Measurements from ENCODE around the gene TOMT.
"Not testable (repeated sequence)": the region's sequence is repeated elsewhere in the genome, so short reads cannot be mapped to it uniquely, and the experiment has no call there.

The TOMT gene

GRCh38 chr11:72127923-72128322, 22.2 kb downstream of the TOMT start:
- no peak for DNase-seq (ENCODE audit: low spot score)

GRCh38 chr11:72129381-72129780, 23.7 kb downstream of the TOMT start:
- DNase-seq (ENCODE audit: low spot score) = no peak

GRCh38 chr11:72132646-72133045, 26.9 kb downstream of the TOMT start:
- no peak for DNase-seq (ENCODE audit: low spot score)

GRCh38 chr11:72135473-72135872, 29.7 kb downstream of the TOMT start, which contains the start of gene FOLR3:
FOLR3 (plus strand) TSS chr11:72135725; CDS start chr11:72135953, 228 bp downstream.
- not testable (repeated sequence) for DNase-seq (ENCODE audit: low spot score)

- DNase-seq (ENCODE audit: low spot score) = no peak
Observed at GRCh38 chr11:72135891-72136683, 30.4 kb downstream of the TOMT start.

- no peak for DNase-seq (ENCODE audit: low spot score)
Observed at GRCh38 chr11:72136684-72137262, 31.0 kb downstream of the TOMT start.

- DNase-seq (ENCODE audit: low spot score) = no peak
Observed at GRCh38 chr11:72138821-72139390, 33.2 kb downstream of the TOMT start.

- DNase-seq (ENCODE audit: low spot score) = no peak
Observed at GRCh38 chr11:72139500-72139899, 33.8 kb downstream of the TOMT start.

GRCh38 chr11:72140661-72141060, 34.9 kb downstream of the TOMT start:
- no peak for DNase-seq (ENCODE audit: low spot score)

- no peak for DNase-seq (ENCODE audit: low spot score)
Observed at GRCh38 chr11:72141066-72141465, 35.3 kb downstream of the TOMT start.

GRCh38 chr11:72142086-72142485, 36.4 kb downstream of the TOMT start:
- not testable (repeated sequence) for DNase-seq (ENCODE audit: low spot score)

- not testable (repeated sequence) for DNase-seq (ENCODE audit: low spot score)
Observed at GRCh38 chr11:72142543-72142942, 36.8 kb downstream of the TOMT start.

GRCh38 chr11:72144807-72145565, 39.3 kb downstream of the TOMT start:
- DNase-seq (ENCODE audit: low spot score) = no peak

GRCh38 chr11:72146625-72147024, 40.9 kb downstream of the TOMT start:
- DNase-seq (ENCODE audit: low spot score) = no peak

GRCh38 chr11:72150882-72151281, 45.2 kb downstream of the TOMT start:
- DNase-seq (ENCODE audit: low spot score) = no peak

- not testable (repeated sequence) for DNase-seq (ENCODE audit: low spot score)
Observed at GRCh38 chr11:72153874-72154273, 48.1 kb downstream of the TOMT start.

- no peak for DNase-seq (ENCODE audit: low spot score)
Observed at GRCh38 chr11:72154816-72155215, 49.1 kb downstream of the TOMT start.

GRCh38 chr11:72155751-72156150, 50.0 kb downstream of the TOMT start:
- no peak for DNase-seq (ENCODE audit: low spot score)

- no peak for DNase-seq (ENCODE audit: low spot score)
Observed at GRCh38 chr11:72157131-72157530, 51.4 kb downstream of the TOMT start.

Measured in CD4-positive, alpha-beta T cell treated with Interleukin-6 at 100 ng/mL for 8 hours (primary cell).